Measurements from ENCODE around the gene CD99L2.
"Not testable (repeated sequence)": the region's sequence is repeated elsewhere in the genome, so short reads cannot be mapped to it uniquely, and the experiment has no call there.

The CD99L2 gene

GRCh38 chrX:150896632-150897031 is 1.8 kb downstream of the CD99L2 start:
- DNase-seq (ENCODE audit: low spot score) = no peak

GRCh38 chrX:150893936-150894335 is 4.5 kb downstream of the CD99L2 start:
- DNase-seq (ENCODE audit: low spot score) = no peak

- no peak for DNase-seq (ENCODE audit: low spot score)
These were observed 9.3 kb downstream of the CD99L2 start for GRCh38 chrX:150889131-150889530.

- DNase-seq (ENCODE audit: low spot score) = no peak
These were observed 10.5 kb downstream of the CD99L2 start for GRCh38 chrX:150887906-150888465.

DNA sequence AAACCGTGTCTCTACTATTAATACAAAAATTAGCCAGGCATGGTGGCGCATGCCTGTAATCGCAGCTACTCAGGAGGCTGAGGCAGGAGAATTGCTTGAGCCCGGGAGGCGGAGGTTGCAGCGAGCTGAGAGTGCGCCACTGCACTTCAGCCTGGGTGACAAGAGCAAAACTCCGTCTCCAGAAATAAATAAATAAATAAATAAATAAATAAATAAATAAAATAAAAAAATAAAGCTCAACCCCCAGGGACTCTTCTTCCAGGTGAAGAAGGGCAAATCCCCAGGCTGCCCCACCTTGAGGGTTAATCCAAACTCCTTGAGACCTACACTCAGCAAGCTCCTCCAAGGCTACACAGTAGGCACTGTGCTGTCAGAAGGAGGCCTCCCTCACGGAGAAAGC is 11.2 kb downstream of the CD99L2 start:
- not testable (repeated sequence) for DNase-seq (ENCODE audit: low spot score)

GRCh38 chrX:150886381-150886780 is 12.1 kb downstream of the CD99L2 start:
- DNase-seq (ENCODE audit: low spot score) = no peak

DNA sequence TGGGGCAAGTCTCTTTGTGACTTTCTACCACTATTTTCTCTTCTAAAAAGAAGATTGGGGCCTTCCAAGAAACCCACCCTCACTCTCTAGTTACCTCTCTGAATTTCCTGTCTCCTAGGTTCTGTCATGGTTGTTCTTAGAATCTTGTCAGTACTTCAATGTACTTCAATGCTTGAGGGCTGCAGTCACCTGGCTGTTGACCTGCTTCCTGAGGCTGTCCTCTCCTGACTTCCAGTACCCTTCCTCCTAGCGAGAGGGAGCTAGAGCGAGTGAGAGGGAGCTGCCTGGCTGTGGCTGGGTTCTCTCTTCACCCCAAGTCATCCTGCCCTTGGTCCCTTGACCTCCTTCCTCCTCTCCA is 17.7 kb downstream of the CD99L2 start:
- DNase-seq (ENCODE audit: low spot score) = no peak

DNA sequence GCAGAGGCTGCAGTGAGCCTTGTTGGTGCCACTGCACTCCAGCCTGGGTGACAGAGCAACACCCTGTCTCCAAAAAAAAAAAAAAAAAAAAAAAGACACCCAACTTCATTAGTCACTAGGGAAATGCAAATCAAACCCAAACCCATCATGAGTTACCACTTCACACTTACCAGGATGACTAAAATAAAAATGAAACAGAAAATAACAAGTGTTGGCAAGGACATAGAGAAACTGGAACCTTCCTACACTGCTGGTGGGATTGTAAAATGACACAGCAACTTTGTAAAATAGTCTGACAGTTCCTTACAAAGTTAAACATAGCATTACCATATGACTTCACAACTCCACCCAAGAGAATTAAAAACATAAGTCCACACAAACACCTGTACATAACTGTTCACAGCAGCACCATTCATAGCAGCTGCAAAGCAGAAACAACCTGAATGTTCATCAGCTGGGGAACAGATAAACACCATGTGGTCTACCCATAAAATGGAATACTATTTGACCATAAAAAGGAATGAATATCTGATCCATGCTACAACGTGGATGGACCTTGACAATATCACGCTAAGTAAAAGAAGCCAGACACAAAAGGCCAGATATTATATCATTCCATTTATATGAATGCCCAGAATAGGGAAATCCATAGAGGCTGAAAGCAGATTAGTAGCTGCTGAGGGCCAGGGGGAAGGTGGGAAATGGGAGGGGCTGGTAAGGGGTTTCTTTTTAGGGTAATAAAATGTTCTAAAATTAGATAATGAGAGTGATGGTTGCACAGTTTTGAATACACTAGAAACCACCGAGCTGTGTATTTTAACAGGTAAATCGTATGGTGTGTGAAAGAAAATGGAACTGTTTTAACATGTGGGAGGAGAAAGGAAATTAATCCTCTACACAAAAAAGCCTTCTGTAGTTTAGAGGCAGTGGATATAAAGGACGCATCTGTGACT is 18.3 kb downstream of the CD99L2 start:
- DNase-seq (ENCODE audit: low spot score) = no peak

GRCh38 chrX:150875621-150876020 is 22.8 kb downstream of the CD99L2 start:
- DNase-seq (ENCODE audit: low spot score) = not testable (repeated sequence)

GRCh38 chrX:150874448-150874847 is 24.0 kb downstream of the CD99L2 start:
- DNase-seq (ENCODE audit: low spot score) = no peak

DNA sequence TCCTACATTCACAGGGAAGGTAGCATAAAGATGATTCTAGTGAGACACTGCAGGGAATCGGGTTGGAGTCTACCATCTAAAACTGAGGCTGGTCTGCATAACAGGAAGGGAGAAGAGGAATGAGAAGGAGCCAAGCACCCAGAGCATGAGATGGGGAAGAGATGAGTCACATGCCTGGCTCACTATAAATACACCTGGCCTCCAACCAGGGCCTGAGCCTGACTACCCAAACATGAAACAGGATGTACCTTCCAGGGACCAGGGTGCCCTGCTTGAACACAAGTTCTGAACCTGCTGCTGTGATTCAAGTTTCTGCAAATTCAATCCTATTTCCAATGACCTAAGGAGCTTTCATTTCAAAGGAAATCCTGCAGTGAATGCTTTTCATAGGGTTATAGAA is 24.9 kb downstream of the CD99L2 start:
- no peak for DNase-seq (ENCODE audit: low spot score)

DNA sequence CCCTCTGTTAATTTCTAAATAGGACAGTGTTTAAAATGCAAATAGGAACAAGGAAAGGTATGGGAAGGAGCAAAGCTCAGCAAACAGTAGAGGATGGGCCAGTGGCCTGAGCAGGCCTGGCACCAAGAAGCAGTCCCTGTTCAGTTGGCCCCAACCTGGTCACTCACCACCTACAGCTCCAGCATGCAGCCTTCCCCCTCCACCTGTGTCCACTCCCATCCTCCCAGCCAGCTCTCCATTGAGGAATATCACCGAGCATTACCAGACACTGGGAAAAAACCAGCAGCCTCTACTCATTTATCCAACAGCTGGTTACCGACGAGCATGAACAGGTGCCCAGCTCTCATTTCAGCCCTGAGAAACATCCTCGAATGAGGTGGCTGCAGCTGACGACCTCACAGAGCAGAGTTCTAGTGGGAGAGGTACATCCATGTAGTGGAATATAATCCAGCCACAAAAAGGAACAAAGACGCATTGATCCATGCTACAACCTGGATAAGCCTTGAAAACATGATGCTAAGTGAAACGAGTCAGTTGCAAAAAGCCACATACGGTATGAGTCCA is 25.6 kb downstream of the CD99L2 start:
- no peak for DNase-seq (ENCODE audit: low spot score)

DNA sequence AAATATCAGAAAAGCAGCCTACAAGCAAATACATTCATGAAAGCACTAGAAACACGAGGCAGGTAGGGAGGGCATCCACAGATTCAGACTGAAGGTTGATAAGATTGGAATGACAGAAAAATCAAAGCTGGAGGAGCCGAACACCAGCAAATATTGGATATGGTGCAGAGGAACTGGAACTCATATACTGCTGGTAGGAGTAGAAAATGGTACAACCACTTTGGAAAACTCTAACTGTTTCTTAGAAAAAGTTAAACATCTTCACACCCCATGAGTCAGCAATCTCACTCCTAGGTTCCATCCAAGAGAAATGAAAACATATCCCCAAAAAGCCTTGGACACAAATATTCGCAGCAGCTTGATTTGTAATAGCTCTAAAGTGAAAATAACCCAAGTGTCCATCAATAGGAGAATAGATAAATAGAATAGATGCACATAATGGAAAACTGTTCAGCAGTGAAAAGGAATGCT is 27.1 kb downstream of the CD99L2 start:
- DNase-seq (ENCODE audit: low spot score) = no peak

DNA sequence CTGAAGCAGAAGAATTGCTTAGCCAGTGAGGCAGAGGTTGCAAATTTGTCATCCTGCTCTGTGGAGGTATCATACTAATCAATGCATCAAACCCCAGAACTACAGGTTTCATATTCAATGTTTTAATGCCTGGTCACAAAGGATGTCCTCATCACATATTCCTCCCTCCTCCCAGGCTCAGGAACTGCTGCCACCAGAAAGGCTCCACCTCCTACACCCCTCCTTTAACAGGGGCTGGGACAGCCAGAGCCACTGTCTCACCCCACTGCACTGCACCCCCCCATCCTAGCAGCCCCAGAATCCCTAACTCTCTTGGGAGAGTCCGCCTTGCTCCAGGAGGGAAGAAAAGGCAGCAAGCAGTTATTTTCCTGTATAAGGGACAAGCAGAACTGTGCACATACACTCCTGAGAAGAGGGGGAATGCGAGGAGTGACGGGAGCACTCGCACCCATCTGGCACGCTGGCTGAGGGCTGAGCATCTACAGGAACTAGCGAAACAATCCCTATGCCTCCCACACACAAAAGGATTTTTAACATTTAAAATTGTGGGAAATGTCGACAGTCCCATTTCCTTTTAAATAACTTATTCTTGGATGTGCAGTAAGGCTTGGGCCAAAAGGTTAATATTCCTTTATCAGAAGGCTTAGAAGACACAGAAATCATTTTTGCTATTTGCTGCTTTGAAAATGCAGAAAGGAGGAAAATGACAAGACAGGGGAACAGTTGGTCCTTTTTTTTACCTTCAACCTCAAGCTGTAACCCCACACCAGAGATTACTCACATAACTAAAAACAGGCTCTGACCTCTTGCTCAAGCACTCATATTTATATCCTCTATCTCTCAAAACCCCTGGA is 27.8 kb downstream of the CD99L2 start:
- DNase-seq (ENCODE audit: low spot score) = no peak

DNA sequence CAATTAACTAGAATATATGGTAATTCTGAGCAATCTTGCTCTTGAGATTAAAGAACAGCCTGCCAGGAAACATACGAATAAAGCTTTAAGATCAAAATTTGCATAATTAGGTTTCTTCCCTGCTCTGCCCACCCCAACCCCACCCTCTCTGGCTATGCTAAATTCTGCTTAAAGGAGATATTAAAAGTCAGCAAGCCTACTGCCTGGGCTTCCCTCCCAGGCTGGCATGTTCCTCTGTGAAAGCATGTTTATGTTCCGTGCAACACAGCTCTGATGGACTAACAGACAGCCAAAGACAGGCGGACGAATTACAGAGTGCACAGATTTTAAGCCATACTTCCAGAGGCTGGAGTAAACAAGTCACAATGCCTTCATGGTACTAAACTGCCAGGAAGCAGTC is 28.4 kb downstream of the CD99L2 start:
- DNase-seq (ENCODE audit: low spot score) = no peak

DNA sequence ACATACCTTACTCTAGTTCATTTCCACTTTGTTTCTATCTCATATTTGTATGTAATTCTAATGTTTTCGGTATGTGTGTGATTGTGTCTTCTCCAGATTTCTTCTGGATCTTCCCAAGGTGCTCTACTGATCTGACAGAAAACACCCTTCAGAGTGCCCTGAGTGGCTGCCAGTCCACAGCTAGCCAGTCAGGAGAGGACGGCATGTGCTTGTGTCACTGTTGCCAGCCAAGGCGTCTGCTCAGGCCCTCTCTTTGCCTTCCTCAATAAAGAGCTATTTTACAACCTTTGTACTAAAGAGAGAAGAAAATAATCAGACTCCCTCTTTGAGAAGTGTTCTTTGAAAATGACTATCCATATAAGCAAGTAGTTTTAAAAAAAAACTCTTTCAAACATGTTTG is 29.0 kb downstream of the CD99L2 start:
- no peak for DNase-seq (ENCODE audit: low spot score)

- no peak for DNase-seq (ENCODE audit: low spot score)
These were observed 29.8 kb downstream of the CD99L2 start for GRCh38 chrX:150868625-150869024.

DNA sequence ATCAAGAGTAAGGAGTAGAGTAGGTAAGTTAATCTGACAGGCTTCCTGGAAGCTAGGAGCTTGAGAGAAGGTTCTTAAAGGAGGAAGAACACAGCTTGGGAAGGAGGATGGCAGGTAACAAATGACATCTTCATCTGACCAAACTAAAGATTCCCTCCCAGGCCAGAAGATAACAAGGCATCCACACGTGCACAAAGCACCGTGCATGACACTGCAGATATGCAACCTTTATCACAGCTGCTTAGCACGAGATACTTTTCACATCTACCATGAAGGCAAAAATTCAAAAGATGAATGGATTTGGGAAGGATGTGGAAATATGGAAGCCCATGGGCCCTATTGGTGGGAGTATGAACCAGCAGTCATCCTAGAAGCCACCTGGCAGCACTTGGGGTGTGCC is 34.3 kb downstream of the CD99L2 start:
- DNase-seq (ENCODE audit: low spot score) = no peak

DNA sequence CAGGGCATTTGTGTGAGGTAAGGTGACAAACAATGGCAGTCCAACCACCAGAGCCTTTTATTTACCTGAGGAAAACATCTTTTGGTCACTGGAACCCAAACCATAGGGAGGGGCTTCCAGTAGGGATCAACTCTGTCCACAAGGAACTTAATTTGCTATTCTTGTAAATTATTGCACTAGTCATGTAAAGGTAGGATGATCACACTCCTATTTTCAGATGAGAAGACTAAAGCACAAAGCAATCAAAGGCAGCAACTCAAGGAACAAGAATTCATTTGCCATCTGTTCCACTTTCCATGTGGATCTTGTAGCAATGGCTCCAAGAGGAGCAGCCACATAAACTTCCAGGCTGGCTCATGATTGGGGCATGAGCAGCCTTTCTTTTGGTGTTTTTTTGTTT is 35.3 kb downstream of the CD99L2 start:
- no peak for DNase-seq (ENCODE audit: low spot score)

DNA sequence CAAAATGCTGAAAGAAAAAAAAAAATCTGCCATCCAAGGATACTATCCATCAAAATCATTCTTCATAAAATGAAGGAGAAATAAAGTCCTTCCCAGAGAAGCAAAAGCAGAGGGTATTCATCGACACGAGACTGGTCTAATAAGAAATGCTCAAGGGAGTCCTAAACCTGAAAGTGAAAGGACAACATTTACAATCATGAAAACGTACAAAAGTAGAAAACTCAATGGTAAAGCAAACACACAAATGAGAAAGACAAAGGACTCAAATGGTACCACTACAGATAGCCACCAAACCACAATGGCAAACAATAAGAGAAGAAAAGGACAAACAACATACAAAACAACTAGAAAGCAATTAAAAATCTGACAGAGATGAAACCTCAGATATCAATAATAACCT is 41.0 kb downstream of the CD99L2 start:
- DNase-seq (ENCODE audit: low spot score) = no peak

GRCh38 chrX:150856785-150857184 is 41.7 kb downstream of the CD99L2 start:
- DNase-seq (ENCODE audit: low spot score) = no peak

- DNase-seq (ENCODE audit: low spot score) = no peak
These were observed 42.4 kb downstream of the CD99L2 start for GRCh38 chrX:150856101-150856500.

Measured in hematopoietic multipotent progenitor cell treated with erythropoietin and hydrocortisone succinate and interleukin-3 and kit ligand, for 17 days (in vitro differentiated cells).